22Rv1 (cell line): ENCODE results near the gene LRMDA.

Experiments used
- ZFX ChIP-seq: fragments of 450-650 bp; IDR thresholded peaks from 2 replicates; pipeline ENCODE4 v1.6.1; 2017; ENCODE audit warnings: antibody characterized with exemption, borderline replicate concordance
- TF ChIP-seq, protein P1 (sequence below): fragments of 450-650 bp; IDR thresholded peaks from 2 replicates; pipeline ENCODE4 v1.5.1; 2017; ENCODE audit warnings: mild to moderate bottlenecking

DNA sequence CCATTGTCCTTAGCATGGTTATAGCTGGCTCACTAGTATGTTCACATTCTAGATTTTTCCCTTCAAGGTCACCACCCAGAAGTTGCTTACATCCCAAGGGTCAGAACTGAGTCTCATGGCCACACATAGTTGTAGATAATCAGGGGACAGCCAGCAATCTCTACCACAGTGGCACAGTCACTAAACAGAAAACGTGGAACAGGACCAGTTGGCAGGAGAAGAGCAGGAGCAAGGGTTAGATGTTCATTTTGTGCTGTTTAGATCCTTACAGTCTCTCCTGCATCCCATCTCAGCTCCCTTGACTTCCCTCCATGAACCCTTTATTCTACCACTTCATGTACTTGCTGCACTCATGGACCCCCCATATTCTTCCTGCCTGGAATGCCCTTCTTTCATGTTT lies 73.9 kb downstream of the LRMDA start:
- TF ChIP-seq, protein P1, sequence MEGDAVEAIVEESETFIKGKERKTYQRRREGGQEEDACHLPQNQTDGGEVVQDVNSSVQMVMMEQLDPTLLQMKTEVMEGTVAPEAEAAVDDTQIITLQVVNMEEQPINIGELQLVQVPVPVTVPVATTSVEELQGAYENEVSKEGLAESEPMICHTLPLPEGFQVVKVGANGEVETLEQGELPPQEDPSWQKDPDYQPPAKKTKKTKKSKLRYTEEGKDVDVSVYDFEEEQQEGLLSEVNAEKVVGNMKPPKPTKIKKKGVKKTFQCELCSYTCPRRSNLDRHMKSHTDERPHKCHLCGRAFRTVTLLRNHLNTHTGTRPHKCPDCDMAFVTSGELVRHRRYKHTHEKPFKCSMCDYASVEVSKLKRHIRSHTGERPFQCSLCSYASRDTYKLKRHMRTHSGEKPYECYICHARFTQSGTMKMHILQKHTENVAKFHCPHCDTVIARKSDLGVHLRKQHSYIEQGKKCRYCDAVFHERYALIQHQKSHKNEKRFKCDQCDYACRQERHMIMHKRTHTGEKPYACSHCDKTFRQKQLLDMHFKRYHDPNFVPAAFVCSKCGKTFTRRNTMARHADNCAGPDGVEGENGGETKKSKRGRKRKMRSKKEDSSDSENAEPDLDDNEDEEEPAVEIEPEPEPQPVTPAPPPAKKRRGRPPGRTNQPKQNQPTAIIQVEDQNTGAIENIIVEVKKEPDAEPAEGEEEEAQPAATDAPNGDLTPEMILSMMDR = no peak
- TF ChIP-seq ZFX = no peak
